IMR-90 (cell line): Measurements from ENCODE around the gene TDRD3. TPM values are rescaled to one million over a fixed set of nuclear protein-coding genes. Genes with fewer than 3 reads are reported as not detected.

Experiments
- ATAC-seq: fragments of 200-7000 bp; cut with Tn5 transposase; 2 replicates; pipeline ENCODE4 v1.9.1; 2020; ENCODE audit warnings: low read depth, mild to moderate bottlenecking, moderate library complexity
- Bru-seq: library from RNA; stranded (reverse); fragments of 400-500 nt; gene quantifications from one replicate; lab custom pipeline; 2021; lab: Mats Ljungman, UMichigan
- BruChase-seq, 2 experiments: library from RNA; stranded (reverse); fragments of 400-500 nt; gene quantifications; one replicate each; lab custom pipeline; 2021; lab: Mats Ljungman, UMichigan
- BruUV-seq: library from RNA; stranded (reverse); fragments of 400-500 nt; replicated peaks from 2 replicates; lab custom pipeline; 2021; lab: Mats Ljungman, UMichigan
- CTCF ChIA-PET: fragments of 300-600 bp; formaldehyde crosslinking; extraction: SDS; loops from one replicate; lab custom pipeline; 2021; ENCODE audit warnings: antibody characterized with exemption; lab: Yijun Ruan, JAX
- POLR2A ChIA-PET: fragments of 300-600 bp; sonication (Branson Sonifier 250); formaldehyde crosslinking; loops from one replicate; lab custom pipeline; 2022; ENCODE audit warnings: antibody characterized with exemption; ENCODE audit not compliant: unreplicated experiment; lab: Charles Lee
- DNase-seq: peaks from one replicate; pipeline ENCODE4 v3.0.0; 2013
- H2AFZ ChIP-seq: replicated peaks from 2 replicates; pipeline ENCODE3; 2013; ENCODE audit warnings: low read length, mild to moderate bottlenecking; ENCODE audit not compliant: poor library complexity
- H2AK5ac ChIP-seq: 2 replicates; pipeline ENCODE4 v1.6.1; 2013; ENCODE audit warnings: low read depth, low read length, inconsistent platforms
- H2AK9ac ChIP-seq: replicated peaks from 2 replicates; pipeline ENCODE3; 2013; ENCODE audit warnings: mild to moderate bottlenecking, low read depth, low read length, moderate library complexity; ENCODE audit not compliant: poor library complexity
- H2BK120ac ChIP-seq: 2 replicates; pipeline ENCODE4 v1.6.1; 2013; ENCODE audit warnings: low read depth, low read length, inconsistent platforms
- H2BK15ac ChIP-seq: 3 replicates; pipeline ENCODE4 v1.6.1; 2013; ENCODE audit warnings: low read depth, low read length, inconsistent platforms
- H2BK20ac ChIP-seq: 2 replicates; pipeline ENCODE4 v1.6.1; 2013; ENCODE audit warnings: low read depth, mild to moderate bottlenecking, inconsistent platforms, low read length, moderate library complexity
- H2BK5ac ChIP-seq: 2 replicates; pipeline ENCODE4 v1.6.1; 2013; ENCODE audit warnings: mild to moderate bottlenecking, low read depth, low read length, inconsistent platforms; ENCODE audit not compliant: poor library complexity, severe bottlenecking
- H3K14ac ChIP-seq: replicated peaks from 2 replicates; pipeline ENCODE4 v1.6.1; 2013; ENCODE audit warnings: low read depth, low read length, inconsistent platforms
- H3K18ac ChIP-seq: 2 replicates; pipeline ENCODE4 v1.6.1; 2013; ENCODE audit warnings: low read depth, low read length, control low read depth
- H3K23ac ChIP-seq: 2 replicates; pipeline ENCODE4 v1.6.1; 2013; ENCODE audit warnings: low read depth, low read length, inconsistent platforms
- H3K27ac ChIP-seq: 2 replicates; pipeline ENCODE4 v1.5.1; 2013; ENCODE audit warnings: mild to moderate bottlenecking, control low read depth, low read length; ENCODE audit not compliant: insufficient read depth
- H3K27me3 ChIP-seq: 2 replicates; pipeline ENCODE4 v1.6.1; 2013; ENCODE audit warnings: low read length; ENCODE audit not compliant: control insufficient read depth, insufficient read depth
- H3K36me3 ChIP-seq: 2 replicates; pipeline ENCODE4 v1.6.1; 2013; ENCODE audit warnings: low read length, mixed read lengths; ENCODE audit not compliant: control insufficient read depth, insufficient read depth
- H3K4ac ChIP-seq: 2 replicates; pipeline ENCODE4 v1.6.1; 2013; ENCODE audit warnings: low read depth, low read length, inconsistent platforms
- H3K4me1 ChIP-seq: 2 replicates; pipeline ENCODE4 v1.6.1; 2013; ENCODE audit warnings: low read length, mixed read lengths; ENCODE audit not compliant: control insufficient read depth, insufficient read depth
- H3K4me2 ChIP-seq: 2 replicates; pipeline ENCODE4 v1.6.1; 2013; ENCODE audit warnings: low read depth, mild to moderate bottlenecking, control low read depth, low read length, moderate library complexity
- H3K4me3 ChIP-seq: 2 replicates; pipeline ENCODE4 v1.5.1; 2013; ENCODE audit warnings: low read depth, mild to moderate bottlenecking, control low read depth, low read length, moderate library complexity; ENCODE audit not compliant: insufficient read depth
- H3K56ac ChIP-seq: 2 replicates; pipeline ENCODE4 v1.6.1; 2013; ENCODE audit warnings: low read length, inconsistent platforms; ENCODE audit not compliant: insufficient read depth; ENCODE audit errors: extremely low read depth
- H3K79me1 ChIP-seq, 2 experiments: 2 replicates each; pipeline ENCODE4 v1.6.1; 2013; ENCODE audit warnings: low read length in 2 of 2, inconsistent platforms in 1 of 2, low read depth in 1 of 2
- H3K9ac ChIP-seq: 2 replicates; pipeline ENCODE4 v1.6.1; 2013; ENCODE audit warnings: low read depth, low read length, control low read depth
- H3K9me1 ChIP-seq: 2 replicates; pipeline ENCODE4 v1.6.1; 2013; ENCODE audit warnings: low read length, inconsistent platforms; ENCODE audit not compliant: insufficient read depth
- H3K9me3 ChIP-seq: 2 replicates; pipeline ENCODE4 v1.6.1; 2013; ENCODE audit warnings: low read length; ENCODE audit not compliant: control insufficient read depth, insufficient read depth
- H4K20me1 ChIP-seq: 2 replicates; pipeline ENCODE4 v1.6.1; 2013; ENCODE audit warnings: low read length, inconsistent platforms; ENCODE audit not compliant: insufficient read depth
- H4K5ac ChIP-seq: 2 replicates; pipeline ENCODE4 v1.6.1; 2013; ENCODE audit warnings: mild to moderate bottlenecking, low read depth, low read length, control low read depth
- H4K8ac ChIP-seq, 2 experiments: 2 replicates each; pipeline ENCODE4 v1.6.1; 2013; ENCODE audit warnings: low read depth in 2 of 2, low read length in 2 of 2, control low read depth in 1 of 2, inconsistent platforms in 1 of 2
- H4K91ac ChIP-seq: 2 replicates; pipeline ENCODE4 v1.6.1; 2013; ENCODE audit warnings: low read depth, low read length, inconsistent platforms; ENCODE audit not compliant: insufficient read depth
- BHLHE40 ChIP-seq: fragments of 150-350 bp; IDR thresholded peaks from 2 replicates; pipeline ENCODE4 v1.6.1; 2016; ENCODE audit warnings: mild to moderate bottlenecking, low read depth, low read length
- MAZ ChIP-seq: IDR thresholded peaks from 2 replicates; pipeline ENCODE4 v1.6.1; 2012; ENCODE audit warnings: low read depth, mild to moderate bottlenecking, low read length, improper control_type of control experiment, moderate library complexity, borderline replicate concordance
- POLR2A ChIP-seq: IDR thresholded peaks from 2 replicates; pipeline ENCODE4 v1.6.1; 2012; ENCODE audit warnings: mild to moderate bottlenecking, low read depth, low read length
- RAD21 ChIP-seq: IDR thresholded peaks from 2 replicates; pipeline ENCODE4 v1.6.1; 2012; ENCODE audit warnings: low read length, improper control_type of control experiment
- WGBS, 2 experiments: methylation state at CpG; one replicate each; pipeline versions ENCODE4 v1.1.5 to v1.1.7; 2013; ENCODE audit warnings: missing lambda C conversion rate in 2 of 2; ENCODE audit not compliant: insufficient read length in 1 of 2; ENCODE audit errors: extremely low coverage in 2 of 2; 5-methylcytosine and 5-hydroxymethylcytosine counted together
- dilution Hi-C: fragments of 300-500 bp; cut with HindIII; formaldehyde crosslinking; loops from one replicate; pipeline ENCODE4 v1.14.3; 2018; ENCODE audit warnings: low sequenced_read_pairs; ENCODE audit not compliant: unreplicated experiment
- in situ Hi-C: fragments of 300-500 bp; cut with MboI; formaldehyde crosslinking; loops from 3 replicates; pipeline ENCODE4 v1.14.3; 2019; ENCODE audit warnings: low sequenced_read_pairs, inconsistent platforms, mixed read lengths
- intact Hi-C: fragments of 100-400 bp; cut with micrococcal nuclease; formaldehyde crosslinking; loops from 2 replicates; pipeline ENCODE4 v1.10.0; 2022
- long read RNA-seq: library from polyadenylated mRNA; unstranded; transcript quantifications from one replicate; pipeline ENCODE4 v2.0.0, GENCODE V29; 2021; ENCODE audit not compliant: unreplicated experiment
- polyA plus RNA-seq, 3 experiments: library from polyadenylated mRNA; depleted of rRNA; stranded (reverse); fragments of >200 nt; gene quantifications; 2 replicates each; pipeline ENCODE4 v1.2.3, GENCODE V29; 2012; ENCODE audit warnings: low replicate concordance in 1 of 3
- total RNA-seq: library from RNA; depleted of rRNA; stranded (reverse); fragments of >200 nt; gene quantifications from 2 replicates; pipeline ENCODE4 v1.2.3, GENCODE V29; 2012; rRNA removed
- TF ChIP-seq, protein P1 (sequence below): fragments of 150-350 bp; IDR thresholded peaks from 2 replicates; pipeline ENCODE4 v1.6.1; 2017; ENCODE audit warnings: mild to moderate bottlenecking, antibody characterized with exemption, low read length, low read depth
- TF ChIP-seq, protein P2 (sequence below): conservative IDR thresholded peaks from 2 replicates; pipeline ENCODE4 v1.5.1; 2012; ENCODE audit warnings: mild to moderate bottlenecking, low read depth, low read length, improper control_type of control experiment

TDRD3 gene
- 12.0 and 14.7 TPM in 2 replicates for total RNA-seq
- 3.4 and 3.9 TPM in 2 replicates for polyA plus RNA-seq (2012; rRNA removed)
- polyA plus RNA-seq (2012; cell fraction: cytosol; rRNA removed), result 0.38 and 0.97 TPM in 2 replicates
- polyA plus RNA-seq (2012; cell fraction: nucleus; rRNA removed; ENCODE audit: low replicate concordance), result 0.61 and 8.8 TPM in 2 replicates
- Bru-seq, nascent RNA, result percentile 62 among the genes with signal in this experiment
- BruChase-seq, experiment 1, labeled RNA remaining after a 6-hour chase, result percentile 61 among the genes with signal in this experiment
- percentile 65 among the genes with signal in this experiment for BruChase-seq, experiment 2, labeled RNA remaining after a 2-hour chase
- long read RNA-seq, partial matches to known transcripts, result 1 of 5 reads
- long read RNA-seq, other reads (novel, unspliced or antisense), result 4 of 5 reads

DNA sequence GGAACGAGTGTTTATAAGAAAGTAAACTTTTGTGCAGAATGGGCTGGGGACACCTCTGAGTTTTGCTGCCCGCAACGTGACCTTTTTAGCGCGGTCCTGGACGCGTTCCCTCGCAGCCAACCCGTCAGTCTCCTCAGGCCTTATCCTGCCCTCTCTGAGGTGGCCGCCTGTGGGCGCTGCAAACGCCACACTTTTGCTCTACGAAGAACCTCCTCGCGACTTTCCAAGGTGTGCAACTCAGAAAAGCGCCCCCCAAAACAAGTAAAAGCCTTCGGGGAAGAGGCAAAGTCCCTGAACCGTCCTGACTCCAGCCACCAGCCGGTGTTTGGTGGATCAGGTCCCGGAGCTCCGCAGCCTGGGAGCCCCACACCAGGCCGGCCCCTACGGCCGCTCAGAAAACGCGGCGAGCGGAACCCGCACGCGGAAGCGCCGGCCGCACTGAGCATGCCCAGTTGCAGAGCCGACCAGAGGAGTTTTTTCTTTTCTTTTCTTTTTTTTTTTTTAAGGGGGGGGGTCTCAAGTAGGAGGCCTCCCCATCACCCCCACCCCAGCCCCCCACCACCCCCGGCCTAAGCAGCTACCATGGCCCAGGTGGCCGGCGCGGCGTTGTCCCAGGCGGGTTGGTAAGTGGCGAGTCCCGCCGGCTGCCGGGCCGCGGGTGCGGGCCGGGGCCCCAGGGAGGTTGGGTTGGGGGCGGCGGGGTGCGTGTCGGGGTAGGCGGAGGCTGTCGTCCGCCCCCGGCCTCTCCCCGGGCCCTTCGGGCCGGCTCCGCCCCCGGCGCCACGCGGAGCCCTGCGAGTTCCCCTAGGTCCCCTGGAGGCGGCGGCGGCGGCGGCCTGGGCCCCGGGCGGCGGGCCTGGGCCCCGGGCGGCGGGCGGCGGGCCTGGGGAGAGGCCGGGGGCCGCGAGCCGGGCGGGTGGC lies at the start of gene TDRD3:
TDRD3 (plus strand) TSS at position 438 of the 921 bp plus-strand sequence; CDS start at position 583, 145 bp downstream.
- TF ChIP-seq BHLHE40 (0 out of 2 replicates have a peak, but pooled peaks have one; percentile 31), RAD21 (0 out of 2 replicates have a peak, but pooled peaks have one; percentile 7), POLR2A (no peak), MAZ (peak; percentile 19; the same call in 1 of the 2 replicates)
- TF ChIP-seq, protein P1, sequence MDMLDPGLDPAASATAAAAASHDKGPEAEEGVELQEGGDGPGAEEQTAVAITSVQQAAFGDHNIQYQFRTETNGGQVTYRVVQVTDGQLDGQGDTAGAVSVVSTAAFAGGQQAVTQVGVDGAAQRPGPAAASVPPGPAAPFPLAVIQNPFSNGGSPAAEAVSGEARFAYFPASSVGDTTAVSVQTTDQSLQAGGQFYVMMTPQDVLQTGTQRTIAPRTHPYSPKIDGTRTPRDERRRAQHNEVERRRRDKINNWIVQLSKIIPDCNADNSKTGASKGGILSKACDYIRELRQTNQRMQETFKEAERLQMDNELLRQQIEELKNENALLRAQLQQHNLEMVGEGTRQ, result no peak
- TF ChIP-seq, protein P2, sequence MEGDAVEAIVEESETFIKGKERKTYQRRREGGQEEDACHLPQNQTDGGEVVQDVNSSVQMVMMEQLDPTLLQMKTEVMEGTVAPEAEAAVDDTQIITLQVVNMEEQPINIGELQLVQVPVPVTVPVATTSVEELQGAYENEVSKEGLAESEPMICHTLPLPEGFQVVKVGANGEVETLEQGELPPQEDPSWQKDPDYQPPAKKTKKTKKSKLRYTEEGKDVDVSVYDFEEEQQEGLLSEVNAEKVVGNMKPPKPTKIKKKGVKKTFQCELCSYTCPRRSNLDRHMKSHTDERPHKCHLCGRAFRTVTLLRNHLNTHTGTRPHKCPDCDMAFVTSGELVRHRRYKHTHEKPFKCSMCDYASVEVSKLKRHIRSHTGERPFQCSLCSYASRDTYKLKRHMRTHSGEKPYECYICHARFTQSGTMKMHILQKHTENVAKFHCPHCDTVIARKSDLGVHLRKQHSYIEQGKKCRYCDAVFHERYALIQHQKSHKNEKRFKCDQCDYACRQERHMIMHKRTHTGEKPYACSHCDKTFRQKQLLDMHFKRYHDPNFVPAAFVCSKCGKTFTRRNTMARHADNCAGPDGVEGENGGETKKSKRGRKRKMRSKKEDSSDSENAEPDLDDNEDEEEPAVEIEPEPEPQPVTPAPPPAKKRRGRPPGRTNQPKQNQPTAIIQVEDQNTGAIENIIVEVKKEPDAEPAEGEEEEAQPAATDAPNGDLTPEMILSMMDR, result peak; percentile 70
- H3K14ac ChIP-seq, result peak within 1 kb of the TSS; percentile 94
- H3K27ac ChIP-seq, result peak within 1 kb of the TSS; percentile 99
- H3K36me3 ChIP-seq, result no peaks in the 10 kb centered on the region
- no peaks in the 10 kb centered on the region for H3K9me3 ChIP-seq
- peak within 1 kb of the TSS; percentile 81 for H2BK5ac ChIP-seq
- H4K91ac ChIP-seq, result peak within 1 kb of the TSS; percentile 93
- H2BK20ac ChIP-seq, result no peak within 1 kb of the TSS; the same call in 1 of the 2 replicates
- peak within 1 kb of the TSS; percentile 92 for H4K5ac ChIP-seq
- H2AK9ac ChIP-seq, result peak within 1 kb of the TSS; percentile 94
- H4K8ac ChIP-seq, result peak within 1 kb of the TSS; percentile 79 to 92
- CTCF ChIA-PET, result interaction anchor here (1.0 kb wide), 1 partner anchor 34 kb away, joined by 7 read pairs; no protein-coding TSS in a partner anchor
- in situ Hi-C loops, result no loop called here
- H3K9me1 ChIP-seq, result no peaks in the 10 kb centered on the region
- POLR2A ChIA-PET, result interaction anchor here (0.7 kb wide), 1 partner anchor 550 kb away, joined by 12 read pairs; no protein-coding TSS in a partner anchor
- peak within 1 kb of the TSS; percentile 71 for H2BK120ac ChIP-seq
- H3K4me3 ChIP-seq, result peak within 1 kb of the TSS; percentile 81
- no peak within 1 kb of the TSS for H2BK15ac ChIP-seq
- H3K4me1 ChIP-seq, result peaks cover 5% of the 10 kb centered on the region; the same call in 1 of the 2 replicates
- no TSS peak for BruUV-seq
- peak within 1 kb of the TSS; percentile 95 for H2AFZ ChIP-seq
- H4K20me1 ChIP-seq, result no peaks in the 10 kb centered on the region
- peak within 1 kb of the TSS; percentile 87 for H3K23ac ChIP-seq
- DNase-seq (peak; percentile 82), ATAC-seq (peak; percentile 65)
- H3K18ac ChIP-seq, result peak within 1 kb of the TSS; percentile 88
- dilution Hi-C loops, result no loop called here
- peak within 1 kb of the TSS; percentile 100 for H3K9ac ChIP-seq
- H2AK5ac ChIP-seq, result peak within 1 kb of the TSS; percentile 88
- H3K4me2 ChIP-seq, result peak within 1 kb of the TSS; percentile 93
- peak within 1 kb of the TSS; percentile 91 for H3K4ac ChIP-seq
- no peaks in the 10 kb centered on the region for H3K27me3 ChIP-seq
- H3K79me1 ChIP-seq, result peaks cover 15 to 19% of the 10 kb centered on the region in 2 experiments
- WGBS, 2 experiments, result 0% methylated on average over 20 of the region's 84 CpGs; no CpG with 5 or more reads in 1 of the 2 experiments
- H3K56ac ChIP-seq, result peak within 1 kb of the TSS; percentile 92
- intact Hi-C loops, result loop anchor here (2.0 to 10.0 kb wide), 5 partner anchors 35 to 624 kb away; no protein-coding TSS in a partner anchor
